Globus pallidus (tissue), 1 donor: Measurements from ENCODE around the gene TRERF1.
"Not testable (repeated sequence)": the region's sequence is repeated elsewhere in the genome, so short reads cannot be mapped to it uniquely, and the experiment has no call there.

ENCODE experiments used
- DNase-seq: peaks from one replicate; pipeline ENCODE4 v3.0.0-alpha.2; 2015; ENCODE audit warnings: low spot score

The TRERF1 gene

DNA sequence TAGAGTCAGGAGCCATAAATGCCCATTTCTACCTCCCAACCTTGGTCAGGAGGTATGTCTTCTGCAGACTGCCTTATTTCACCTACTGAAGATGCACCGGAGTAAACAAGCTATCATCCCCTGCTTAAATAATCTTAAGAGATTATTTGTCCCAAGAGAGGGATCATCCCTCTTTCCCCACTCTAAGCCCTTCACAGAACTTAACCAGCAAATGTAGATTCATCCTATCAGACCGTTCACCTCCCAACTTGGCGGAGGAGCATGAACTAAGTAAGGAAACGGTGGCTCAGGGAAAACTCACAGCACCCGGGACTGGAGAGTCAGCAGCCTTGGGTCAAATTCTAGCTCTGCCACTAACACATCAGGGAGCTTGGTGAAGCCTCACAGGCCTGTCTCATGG, 115.3 kb downstream of the TRERF1 start:
- DNase-seq: no peak

DNA sequence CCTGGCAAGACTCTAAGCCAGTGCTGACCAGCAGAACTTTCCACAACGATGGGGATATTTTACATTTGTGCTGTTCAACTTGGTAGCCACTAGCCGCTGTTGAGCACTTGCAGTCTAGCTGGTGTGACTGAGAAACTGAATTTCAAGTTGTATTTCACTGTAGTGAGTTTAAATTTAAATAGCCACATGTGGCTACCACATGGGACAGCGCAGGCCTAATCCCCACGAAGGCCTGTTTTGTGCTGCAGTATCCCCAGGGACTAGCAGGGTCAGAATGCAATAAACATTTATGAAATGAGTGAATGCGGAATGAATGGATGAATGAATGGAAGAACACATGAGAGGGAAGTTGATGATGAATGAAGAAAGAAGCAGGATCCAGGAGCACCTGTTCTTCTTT, 115.8 kb downstream of the TRERF1 start:
- DNase-seq: no peak

DNA sequence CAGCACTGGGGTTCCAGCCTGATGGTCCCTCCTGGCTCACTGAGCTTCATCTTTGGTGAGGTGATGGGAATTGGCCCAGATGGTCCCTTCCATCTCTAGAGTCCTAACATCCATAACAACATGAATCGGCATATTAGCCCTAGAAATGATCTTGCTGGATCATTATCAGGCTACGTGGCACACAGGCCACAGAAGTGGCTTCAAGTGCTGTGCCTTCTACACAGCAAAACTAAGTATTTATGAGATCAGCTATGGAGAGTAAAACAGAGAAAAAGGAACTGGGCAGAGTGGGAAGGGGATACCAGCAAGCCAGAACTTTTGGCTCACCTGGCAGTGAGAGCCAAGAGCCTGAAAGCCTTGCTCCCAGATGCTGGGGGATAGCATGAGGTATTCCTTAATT, 116.9 kb downstream of the TRERF1 start:
- no peak for DNase-seq

GRCh38 chr6:42333612-42334011, 118.1 kb downstream of the TRERF1 start:
- no peak for DNase-seq

GRCh38 chr6:42332916-42333315, 118.8 kb downstream of the TRERF1 start:
- DNase-seq: no peak

DNA sequence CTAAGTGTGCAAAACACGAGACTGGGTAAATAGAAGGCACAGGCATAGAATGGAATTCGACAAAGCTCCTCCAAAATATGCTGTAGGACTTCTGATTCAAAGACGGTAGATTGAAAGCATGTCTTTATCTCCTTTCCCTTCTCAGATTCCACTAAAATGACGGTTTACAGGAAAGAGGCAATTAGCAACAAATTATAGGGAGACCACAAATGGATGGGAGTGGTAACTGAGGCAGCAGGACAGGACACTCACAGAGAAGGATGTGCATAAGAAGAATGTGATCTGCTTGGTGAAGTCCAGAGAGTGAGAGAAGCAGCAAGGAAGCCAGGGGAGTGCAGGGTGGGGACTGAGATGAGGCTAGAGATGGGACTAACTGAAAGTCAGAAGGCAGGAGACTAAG, 120.7 kb downstream of the TRERF1 start:
- DNase-seq: no peak

GRCh38 chr6:42326248-42326647, 125.5 kb downstream of the TRERF1 start:
- DNase-seq: no peak

DNA sequence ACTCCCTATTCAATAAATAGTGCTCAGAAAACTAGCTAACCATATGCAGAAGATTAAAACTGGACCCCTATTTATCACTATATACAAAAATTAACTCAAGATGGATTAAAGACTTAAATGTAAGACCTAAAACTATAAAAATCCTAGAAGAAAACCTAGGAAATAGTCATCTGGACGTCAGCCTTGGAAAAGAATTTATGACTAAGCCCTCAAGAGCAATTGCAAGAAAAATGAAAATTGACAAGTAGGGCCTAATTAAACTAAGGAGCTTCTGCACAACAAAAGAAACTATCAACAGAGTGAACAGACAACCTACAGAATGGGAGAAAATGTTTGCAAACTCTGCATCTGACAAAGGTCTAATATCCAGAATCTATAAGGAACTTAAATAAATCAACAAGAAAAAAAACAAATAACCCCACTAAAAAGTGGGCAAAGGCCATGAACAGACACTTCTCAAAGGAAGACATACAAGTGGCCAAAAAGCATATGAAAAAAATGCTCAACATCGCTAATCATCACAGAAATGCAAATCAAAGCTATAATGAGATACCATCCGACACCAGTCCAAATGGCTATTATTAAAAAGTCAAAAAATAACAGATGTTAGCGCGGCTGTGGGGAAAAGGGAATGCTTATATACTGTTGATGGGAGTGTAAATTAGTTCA, 126.9 kb downstream of the TRERF1 start:
- not testable (repeated sequence) for DNase-seq

DNA sequence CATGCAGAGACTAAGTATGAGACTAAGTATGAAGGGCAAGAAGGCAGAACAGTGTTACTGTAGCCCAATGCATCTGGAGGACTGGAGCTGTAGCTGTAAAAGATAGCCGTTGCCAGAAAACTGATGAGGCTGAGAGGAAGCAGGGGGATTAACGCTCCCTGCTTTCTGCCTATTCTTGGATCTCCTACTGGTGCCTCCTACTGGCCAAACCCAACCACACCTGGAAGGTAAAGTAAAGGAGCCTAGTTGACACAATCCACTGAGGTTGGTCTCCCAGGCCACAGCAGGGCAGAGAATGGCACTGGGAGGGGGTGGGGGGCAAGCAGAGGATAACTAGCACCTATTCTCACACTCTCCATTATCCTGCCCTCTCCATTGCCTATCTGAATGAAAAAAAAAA, 129.1 kb downstream of the TRERF1 start:
- no peak for DNase-seq

DNA sequence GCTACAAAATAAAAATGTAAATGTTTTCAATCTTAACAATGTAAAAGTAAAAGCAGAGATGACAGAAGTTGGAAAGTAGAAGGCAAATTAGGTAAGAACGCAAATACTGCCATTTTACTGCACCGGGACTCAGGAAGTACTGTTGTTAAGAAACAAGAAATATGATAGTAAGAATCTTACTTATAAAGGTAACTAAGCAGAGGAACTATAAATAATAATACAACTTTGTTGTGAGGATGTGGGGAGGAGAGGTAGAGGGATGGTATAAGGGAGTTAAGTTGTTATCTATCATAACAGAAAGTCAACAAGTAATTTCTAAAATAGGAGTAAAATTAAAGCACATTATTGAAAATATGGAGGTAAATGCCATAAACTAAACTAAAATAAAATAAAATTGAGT, 129.8 kb downstream of the TRERF1 start:
- no peak for DNase-seq

- DNase-seq: no peak
Measured at GRCh38 chr6:42320762-42321161, 131.0 kb downstream of the TRERF1 start.

- DNase-seq: no peak
Measured at GRCh38 chr6:42318480-42318879, 133.2 kb downstream of the TRERF1 start.

- DNase-seq: no peak
Measured at GRCh38 chr6:42316981-42317380, 134.7 kb downstream of the TRERF1 start.

DNA sequence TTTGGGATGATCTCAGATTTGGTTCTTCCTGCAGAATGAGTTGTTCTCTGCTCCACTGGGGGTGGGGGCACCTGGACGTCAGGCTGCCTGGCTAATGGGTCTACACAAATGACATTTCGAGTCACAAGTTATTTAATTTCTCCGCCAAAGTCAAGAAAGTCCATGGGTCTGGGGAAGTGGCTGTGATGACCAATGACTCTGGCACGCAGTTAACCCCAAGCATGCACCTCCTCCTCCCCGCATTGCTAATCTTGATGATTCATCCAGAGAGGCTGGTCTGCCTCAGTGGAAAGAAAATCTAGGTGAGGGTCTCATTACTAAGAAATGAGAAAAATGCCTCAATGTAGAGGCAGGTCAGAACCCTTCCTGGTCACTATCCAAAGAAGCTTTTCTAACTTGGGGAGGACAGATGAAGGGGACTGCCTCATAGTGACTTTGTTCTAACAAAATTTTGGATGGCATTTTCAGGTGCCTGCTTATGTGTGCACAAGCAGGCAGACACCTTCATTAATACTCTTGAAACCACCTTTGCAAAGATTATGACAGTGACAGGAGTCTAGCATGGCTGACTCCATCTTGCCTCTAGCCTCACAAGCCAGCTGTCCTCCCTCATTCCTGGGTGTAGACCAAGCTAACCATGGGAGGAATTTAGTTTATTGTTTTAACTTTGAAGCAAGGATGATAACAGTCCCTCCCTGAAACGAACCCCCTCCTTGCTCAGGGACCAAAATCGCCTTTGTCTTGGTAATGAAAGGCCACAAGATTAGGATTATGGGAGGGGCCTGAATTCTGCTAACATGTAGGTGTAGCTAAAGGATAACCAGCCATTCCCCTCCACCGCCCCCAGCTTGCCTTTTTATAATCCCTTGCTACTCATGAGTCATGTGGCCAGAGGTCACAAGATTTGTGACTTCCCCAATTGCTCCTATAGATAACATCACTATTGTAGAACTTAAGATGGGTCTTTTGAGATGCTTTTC, 135.4 kb downstream of the TRERF1 start:
- peak; percentile 11 for DNase-seq

- DNase-seq: no peak
Measured at GRCh38 chr6:42315259-42315990, 136.3 kb downstream of the TRERF1 start.

DNA sequence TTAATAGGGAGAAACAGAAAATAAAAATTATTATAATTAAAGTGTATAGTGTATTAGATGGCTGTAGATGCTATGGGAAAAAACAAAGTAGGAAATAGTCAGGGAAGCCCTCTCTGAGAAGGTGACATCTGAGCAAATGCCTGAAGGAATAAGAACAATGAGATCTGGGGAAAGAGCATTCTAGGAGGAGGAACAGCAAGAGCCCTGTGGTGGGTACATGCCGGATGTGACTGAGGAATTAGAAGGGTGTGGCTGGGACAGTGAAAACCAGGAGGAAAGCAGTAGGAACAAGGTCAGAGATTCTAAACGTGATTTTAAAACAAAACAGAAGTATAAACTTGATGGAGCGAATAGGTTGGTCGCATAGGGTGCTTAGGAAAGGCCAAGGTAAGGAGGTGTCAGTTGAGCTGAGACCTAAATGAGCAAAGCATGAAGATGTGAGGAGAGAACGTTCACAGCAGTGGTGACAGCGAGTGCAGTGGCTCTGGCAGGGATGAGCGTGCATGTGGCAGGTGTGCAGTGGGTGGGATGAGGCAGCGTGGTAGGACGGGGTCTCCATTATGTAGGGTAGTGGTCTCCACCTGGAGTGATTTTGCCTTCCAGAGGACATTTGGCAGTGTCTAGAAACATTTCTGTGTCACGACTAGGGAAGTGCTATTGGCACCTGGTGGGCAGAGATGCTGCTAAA, 137.0 kb downstream of the TRERF1 start:
- DNase-seq: no peak

GRCh38 chr6:42313941-42314570, 137.7 kb downstream of the TRERF1 start:
- DNase-seq: no peak

- DNase-seq: no peak
Measured at GRCh38 chr6:42313038-42313437, 138.7 kb downstream of the TRERF1 start.

DNA sequence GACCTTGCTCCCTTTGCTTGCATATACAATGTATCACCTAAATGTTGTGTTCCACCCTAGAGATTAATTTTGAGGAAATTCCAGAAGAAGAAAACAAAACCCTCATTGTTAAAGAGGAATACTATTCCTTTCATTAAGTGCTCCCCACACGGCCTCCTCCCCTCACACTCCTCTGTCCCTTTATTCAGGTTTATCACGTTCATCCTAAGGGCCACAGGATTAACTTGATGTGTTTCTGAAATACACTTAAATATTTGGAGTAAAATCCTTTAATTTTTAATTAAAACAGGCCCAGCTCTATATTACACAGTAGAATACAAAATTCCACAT, 144.6 kb downstream of the TRERF1 start:
- no peak for DNase-seq

- no peak for DNase-seq
Measured at GRCh38 chr6:42306439-42307140, 145.1 kb downstream of the TRERF1 start.
